Spleen (tissue), 7 donors: Measurements from ENCODE around the gene MSI2.

Experiments used
- POLR2A ChIP-seq, 3 donors: fragments of 450-650 bp; IDR thresholded peaks; one replicate each; pipeline ENCODE4 v1.5.1; 2017; ENCODE audit warnings: antibody characterized with exemption in 3 of 3, mild to moderate bottlenecking in 1 of 3
- POLR2AphosphoS5 ChIP-seq, 3 donors: sonication (generic); formaldehyde crosslinking; IDR thresholded peaks; one replicate each; pipeline ENCODE4 v1.5.1; 2017; ENCODE audit warnings: antibody characterized with exemption in 3 of 3
- TF ChIP-seq, protein P1 (sequence below), 11 experiments: fragments of 200-600 bp in 7 of 11; fragments of 450-650 bp in 4 of 11; sonication (generic) in 4 of 11; IDR thresholded peaks in 8 of 11; conservative IDR thresholded peaks in 3 of 11; 1 replicate in 7 of 11; 2 replicates in 4 of 11; pipeline versions ENCODE4 v1.4.0 to v1.8.0; 2016 to 2021; ENCODE audit warnings: antibody characterized with exemption in 11 of 11, inconsistent platforms in 4 of 11, mild to moderate bottlenecking in 1 of 11
- donor health status: DM: no; HTN: no; CAD: no; lungs with moderate emphysema.
- donor health status: DM: no; HTN: no; CAD: no.
- donor health status: DM: no; HTN: no; CAD: no.

DNA sequence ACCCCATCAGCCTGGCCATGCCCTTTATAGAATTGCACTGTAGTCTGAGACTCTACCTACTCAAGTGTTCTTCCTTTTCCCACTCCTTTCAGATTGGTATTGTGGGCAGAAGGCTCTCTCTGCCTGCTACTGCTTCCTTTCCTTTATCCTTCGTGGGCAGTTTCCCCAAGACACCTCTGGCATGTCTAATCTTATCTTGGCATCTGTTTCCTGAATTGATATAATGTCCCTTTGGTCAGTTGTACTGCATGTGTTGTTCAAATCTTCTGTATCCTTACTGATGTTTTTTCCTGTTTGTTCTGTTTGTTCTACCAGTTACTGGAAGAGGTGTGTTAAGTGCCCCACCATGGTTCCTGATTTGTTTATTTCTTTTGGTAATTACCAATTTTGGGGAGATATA is 29.5 kb upstream of the MSI2 start:
- TF ChIP-seq POLR2A (IDR thresholded peaks at IDR 0.05) (no peak), POLR2AphosphoS5 (IDR thresholded peaks at IDR 0.05) (peak in 1 of 3 donors; percentile 69)
- TF ChIP-seq, protein P1, sequence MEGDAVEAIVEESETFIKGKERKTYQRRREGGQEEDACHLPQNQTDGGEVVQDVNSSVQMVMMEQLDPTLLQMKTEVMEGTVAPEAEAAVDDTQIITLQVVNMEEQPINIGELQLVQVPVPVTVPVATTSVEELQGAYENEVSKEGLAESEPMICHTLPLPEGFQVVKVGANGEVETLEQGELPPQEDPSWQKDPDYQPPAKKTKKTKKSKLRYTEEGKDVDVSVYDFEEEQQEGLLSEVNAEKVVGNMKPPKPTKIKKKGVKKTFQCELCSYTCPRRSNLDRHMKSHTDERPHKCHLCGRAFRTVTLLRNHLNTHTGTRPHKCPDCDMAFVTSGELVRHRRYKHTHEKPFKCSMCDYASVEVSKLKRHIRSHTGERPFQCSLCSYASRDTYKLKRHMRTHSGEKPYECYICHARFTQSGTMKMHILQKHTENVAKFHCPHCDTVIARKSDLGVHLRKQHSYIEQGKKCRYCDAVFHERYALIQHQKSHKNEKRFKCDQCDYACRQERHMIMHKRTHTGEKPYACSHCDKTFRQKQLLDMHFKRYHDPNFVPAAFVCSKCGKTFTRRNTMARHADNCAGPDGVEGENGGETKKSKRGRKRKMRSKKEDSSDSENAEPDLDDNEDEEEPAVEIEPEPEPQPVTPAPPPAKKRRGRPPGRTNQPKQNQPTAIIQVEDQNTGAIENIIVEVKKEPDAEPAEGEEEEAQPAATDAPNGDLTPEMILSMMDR (IDR thresholded peaks at IDR 0.05 in 8 of 11, conservative IDR thresholded peaks at IDR 0.05 in 3 of 11), result no peak
